Activated CD4-positive, alpha-beta T cell treated with anti-CD3 and anti-CD28 coated beads, Interleukin-2, amount 50 U/mL, for 48 hours (primary cell): Measurements from ENCODE around the gene HHLA2.

ENCODE experiments used
- DNase-seq, 2 experiments: peaks; one replicate each; pipeline ENCODE4 v3.0.0-alpha.2; 2020

Gene HHLA2

DNA sequence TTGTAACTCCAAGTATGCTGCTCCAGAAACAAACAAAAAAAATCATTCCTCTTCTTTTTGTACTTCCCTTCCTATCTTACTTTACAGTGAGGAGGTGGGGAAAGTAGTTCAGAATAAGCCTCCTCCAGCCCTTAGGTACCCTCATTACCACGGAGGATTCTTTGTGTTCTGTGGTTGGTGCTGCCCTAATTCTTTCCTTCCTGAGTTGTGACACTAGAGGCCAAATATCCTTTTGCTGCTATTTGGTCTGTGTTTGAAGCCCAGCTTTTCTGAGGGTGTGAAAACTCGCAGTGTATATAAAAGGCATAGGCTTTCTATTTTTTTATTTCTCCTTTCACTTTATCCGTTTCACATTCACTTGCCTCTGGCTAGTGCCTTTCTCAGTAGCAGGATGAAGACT lies 98.2 kb downstream of the HHLA2 start:
- DNase-seq = no peak

DNA sequence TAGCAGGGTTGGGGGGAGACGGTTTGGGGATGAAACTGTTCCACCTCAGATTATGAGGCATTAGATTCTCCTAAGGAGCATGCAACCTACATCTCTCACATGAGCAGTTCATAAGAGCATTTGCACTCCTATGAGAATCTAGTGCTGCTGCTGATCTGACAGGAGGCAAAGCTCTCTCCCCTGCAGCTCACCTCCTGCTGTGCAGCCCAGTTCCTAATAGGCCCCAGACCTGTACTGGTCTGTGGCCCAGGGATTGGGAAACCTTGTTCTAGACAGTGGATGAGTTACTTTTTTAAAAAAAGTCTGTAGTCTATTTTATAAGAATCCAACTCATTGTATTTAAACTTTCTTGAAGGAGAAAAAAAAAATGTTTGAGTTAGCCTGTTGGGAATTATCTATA lies 100.0 kb downstream of the HHLA2 start:
- no peak for DNase-seq

DNA sequence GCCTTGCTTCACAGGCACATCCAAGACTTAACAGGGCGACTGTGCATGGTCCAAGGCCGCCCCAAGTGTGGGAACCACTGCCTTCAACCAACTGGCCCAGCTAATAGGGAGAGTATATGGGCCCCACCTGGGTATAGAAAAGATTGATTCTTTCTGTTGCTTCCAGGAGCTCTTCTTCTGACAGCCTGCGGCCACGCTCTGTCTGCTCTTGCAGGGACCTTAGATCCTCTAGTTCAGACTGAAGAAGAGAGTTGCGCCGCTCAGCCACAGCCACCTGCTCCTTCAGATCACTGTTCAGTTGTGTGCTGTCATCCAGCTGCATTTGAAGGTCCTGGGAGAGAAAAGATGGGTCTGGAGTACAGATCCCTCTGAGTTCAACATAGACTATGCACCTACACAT lies 102.2 kb downstream of the HHLA2 start:
- no peak for DNase-seq

DNA sequence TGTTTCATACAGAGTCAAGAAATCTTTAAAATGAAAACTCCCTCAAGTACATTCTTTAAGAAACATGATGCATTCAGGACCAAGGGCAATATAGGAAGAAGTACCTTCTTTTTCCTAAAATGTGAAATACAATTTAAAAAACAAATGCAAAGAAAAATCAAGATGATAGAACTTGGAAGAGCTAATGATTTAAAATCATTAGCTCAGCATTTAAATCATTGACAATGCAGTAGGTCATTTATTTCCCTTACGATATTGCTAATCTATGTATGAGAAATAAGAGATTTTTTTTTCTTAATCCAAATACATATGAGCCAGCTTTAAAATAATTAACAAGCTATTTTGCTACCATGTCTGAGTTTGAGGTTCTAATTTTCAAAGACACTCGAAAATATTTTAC lies 105.5 kb downstream of the HHLA2 start:
- DNase-seq = no peak

DNA sequence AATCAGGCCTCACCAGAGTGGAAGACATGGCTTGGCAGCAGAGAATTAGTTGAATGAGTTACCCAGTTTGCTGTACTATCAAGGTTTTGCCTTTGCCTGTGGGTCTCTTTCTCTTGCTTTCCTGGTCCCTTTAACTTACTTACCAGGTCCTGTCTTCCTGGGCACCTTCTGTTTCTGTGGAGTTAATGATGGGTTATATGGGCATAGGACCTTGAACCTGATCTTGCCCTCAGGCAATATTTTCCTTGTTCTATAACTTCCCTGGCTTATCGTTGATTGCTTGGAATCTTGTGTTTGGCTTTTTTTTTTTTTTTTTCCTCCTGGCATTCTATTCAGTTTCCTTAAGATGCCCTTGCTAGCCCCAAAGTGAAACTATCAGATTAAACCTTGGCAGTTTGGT lies 106.8 kb downstream of the HHLA2 start:
- no peak for DNase-seq

DNA sequence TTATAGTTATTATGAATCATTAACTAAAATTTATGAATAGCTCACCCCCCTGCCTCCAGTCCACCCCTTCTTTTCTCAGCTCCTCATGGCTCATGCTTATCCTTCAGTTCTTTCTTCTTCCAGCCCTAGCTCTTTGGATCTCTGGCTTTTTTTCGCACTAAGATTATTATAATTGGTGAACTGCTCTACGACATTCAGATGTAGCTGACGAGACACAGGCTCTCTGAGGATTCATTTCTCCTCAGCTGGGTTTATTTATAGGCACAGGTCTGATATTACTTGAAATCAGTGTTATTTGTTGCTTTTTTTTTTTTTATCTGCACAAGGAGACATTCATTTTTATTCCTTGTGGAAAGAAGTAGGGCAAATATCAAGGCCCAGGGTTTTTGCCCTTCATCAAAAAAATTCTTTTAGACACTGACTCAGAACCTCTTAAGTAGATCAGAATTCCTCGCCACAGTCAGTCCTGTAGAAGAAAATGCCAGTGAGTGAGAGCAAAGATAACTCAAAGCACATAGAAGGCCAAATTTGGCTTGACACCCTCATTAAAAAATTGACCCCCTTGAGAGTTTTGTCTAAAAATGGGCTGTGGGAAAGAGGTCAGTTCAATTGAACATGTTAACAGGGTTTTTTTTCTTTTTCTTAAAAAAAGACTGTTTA lies 107.5 kb downstream of the HHLA2 start:
- no peak for DNase-seq

DNA sequence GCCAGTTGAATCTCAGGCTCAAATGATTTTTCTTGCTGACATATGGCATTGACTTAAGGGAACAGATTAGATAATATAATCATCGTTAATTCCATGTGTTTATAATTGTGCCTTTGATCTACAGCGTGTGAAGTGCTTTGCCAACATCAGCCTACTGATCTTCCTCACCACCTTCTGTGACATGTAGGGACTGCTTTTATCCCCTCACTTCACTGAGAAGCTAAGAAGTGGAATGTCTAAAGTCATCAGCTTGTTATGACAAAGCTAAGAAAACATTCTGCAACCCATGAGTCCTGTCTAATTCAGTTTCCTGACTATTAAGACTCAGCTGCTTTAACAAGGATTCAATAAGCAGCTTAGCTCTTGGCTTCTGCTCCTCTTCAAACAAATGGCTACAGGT lies 108.0 kb downstream of the HHLA2 start:
- DNase-seq = no peak

DNA sequence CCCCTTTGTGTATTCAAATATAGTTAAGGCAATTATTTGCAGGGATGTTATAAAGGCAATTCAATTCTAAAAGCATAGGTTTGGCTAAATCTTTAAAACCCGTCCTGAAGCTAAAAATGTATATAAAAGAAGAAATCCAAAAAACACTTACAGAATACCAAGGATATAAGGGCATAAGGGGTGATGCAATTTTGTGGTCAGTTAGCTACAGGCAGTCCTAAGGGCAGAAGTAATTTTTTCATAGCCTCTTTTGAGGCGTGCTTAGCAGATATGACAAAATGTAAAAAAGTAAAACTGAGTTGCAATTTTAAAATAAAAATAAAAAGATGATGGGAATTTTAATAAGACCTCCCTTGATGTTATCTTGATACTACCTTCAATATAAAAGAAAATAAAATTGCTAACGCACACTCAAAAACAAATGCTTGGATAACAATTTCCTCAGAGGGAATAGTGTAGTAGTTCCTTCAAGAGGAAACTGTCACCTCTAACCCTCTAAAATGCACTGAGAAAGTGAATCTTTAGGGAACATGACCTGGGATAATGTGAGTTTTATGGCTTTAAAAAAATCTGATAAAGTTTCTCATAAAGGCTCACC lies 109.8 kb downstream of the HHLA2 start:
- no peak for DNase-seq

DNA sequence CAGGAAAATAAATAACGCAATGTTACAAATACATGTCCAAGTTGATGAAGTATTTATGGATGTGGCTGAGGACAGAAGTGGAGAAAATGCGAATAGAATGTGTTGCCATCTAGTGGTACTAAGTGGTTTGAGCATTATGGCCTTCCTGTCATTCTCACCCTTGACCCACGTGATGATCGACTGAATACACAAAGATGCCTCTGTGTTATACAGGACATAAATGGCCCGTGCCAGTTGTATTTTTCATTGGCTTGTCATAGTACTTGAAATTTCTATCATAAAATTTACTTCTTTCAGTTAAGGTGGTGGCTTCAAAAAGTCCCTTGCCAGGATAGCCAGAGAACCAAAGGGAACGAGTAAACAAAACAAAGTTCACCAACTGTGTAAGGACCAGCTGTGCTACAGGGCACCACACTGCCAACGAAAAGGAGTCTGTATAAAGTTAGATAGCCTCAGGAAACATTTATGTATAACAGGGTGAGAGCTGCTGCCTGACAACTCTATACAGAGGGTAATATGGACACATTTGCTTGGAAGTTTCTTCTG lies 110.4 kb downstream of the HHLA2 start:
- peak in 1 of 2 experiments; percentile 15 for DNase-seq

DNA sequence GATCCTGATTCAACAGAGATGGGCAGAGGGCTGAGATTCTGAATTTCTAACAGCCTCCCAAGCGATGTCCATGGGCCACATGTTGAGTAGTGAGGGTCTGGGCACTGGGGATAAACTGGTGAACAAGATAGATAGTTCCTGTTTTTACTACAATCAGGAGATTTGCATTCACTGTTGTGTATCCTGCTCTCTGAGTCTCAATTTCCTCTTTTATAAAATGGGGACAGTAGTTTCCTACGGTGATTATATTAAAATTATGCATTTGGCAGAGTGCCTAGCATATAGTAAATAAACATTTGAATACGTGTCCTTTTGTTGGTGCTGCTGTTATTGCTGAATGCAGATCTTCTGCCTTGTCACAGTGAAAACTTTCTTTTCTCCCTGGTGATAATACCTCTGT lies 111.5 kb downstream of the HHLA2 start:
- no peak for DNase-seq

DNA sequence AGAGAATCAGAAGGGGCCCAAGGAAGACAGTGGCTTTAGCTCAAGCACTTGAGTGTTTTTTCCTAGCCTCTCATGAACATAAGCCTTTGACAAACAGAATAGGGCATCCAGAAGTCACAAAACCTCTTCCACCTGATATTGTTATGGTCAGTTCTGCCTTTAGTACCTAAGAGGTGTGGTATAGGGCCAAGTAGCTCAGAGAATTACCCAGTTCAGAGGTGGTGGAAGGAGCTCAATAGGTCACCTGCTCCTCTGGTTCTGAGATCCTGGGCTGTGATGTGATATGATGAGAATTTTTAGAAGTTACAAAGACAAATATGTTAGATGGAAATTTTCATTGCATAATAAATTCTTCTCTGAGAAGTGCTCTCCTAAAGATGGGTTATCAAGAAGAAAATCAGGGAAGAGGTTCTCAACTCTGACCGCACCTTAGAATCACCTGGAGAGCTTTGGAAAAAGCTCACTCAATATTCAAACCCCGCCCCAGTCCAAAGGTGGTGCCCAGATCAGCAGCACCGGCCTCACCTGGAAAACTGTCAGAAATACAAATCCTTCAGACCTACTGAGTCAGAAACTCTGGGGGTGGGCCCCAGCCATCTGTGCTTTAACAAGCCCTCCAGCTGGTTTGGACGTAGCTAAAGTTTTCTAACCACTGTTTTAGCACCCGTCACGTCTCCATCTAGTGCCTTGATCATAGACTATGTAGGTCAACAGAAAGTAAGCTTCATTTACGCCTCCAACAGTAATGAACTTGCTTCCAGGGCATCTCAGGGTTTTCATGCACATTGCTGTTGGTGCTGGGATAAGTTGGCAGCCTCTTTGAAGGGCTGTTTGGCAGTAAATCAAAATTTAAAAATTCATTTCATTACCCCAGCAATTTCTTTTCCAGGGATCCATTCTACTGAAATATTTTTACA lies 112.8 kb downstream of the HHLA2 start:
- no peak for DNase-seq

DNA sequence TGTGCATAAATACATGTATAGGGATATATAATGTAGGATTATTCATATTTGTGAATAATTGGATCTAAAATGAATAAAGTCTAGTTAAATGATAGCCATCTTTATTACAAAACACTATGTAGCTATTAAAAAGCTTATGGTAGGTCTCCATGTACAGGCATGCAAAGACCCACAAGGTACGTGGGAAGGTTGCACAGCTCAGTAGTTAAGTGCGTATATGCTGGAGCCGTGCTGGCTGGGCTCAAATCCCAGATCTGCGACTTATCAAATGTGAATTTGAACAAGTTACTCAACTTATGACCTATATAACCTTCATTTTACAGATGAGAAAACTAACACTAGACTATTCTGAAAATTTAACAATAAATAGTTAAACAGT lies 113.4 kb downstream of the HHLA2 start:
- DNase-seq = no peak

DNA sequence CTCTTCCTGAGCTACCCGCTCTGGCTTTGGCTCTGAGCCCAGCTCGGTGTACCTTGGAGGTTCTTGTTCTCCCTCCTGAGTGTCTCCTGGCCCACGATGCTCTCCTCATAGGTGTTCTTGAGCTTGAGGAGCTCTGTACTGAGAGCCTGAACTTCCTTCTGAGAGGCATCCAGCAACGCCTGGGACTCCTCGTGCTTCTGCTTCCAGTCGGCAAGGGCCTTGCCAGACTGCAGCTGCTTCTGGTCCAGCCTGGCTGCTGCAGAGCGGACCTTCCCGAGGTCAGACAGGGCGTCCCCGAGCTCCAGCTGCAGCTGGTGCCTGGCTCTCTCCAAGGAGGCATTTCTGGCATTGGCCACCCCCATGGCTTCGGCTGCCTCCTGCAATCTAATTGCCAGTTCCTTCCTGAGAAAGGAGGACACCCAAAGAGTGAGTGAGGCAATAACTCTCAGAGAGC lies 114.2 kb downstream of the HHLA2 start:
- DNase-seq = no peak

DNA sequence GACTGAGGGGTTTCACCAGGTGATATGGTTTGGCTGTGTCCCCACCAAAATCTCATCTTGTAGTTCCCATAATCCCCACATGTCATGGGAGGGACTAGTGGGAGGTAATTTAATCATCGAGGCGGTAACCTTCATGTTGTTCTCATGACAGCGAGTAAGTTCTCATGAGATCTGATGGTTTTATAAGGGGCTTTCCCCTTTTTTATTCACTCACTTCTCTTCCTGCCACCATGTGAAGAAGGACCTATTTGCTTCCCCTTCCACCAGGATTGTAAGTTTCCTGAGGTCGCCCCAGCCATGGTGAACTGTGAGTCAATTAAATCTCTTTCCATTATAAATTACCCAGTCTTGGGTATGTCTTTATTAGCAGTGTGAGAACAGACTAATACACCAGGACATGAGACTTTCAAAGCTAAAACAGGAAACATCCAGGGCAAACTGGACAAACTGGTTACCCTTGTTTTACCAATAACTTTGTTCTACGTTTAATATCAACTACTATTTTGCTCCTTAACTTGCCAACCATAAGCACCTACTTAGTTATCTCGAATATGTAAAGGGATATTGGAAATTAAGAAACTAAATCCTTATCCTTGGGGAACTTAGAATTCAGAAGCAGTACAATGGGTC lies 115.9 kb downstream of the HHLA2 start:
- no peak for DNase-seq

DNA sequence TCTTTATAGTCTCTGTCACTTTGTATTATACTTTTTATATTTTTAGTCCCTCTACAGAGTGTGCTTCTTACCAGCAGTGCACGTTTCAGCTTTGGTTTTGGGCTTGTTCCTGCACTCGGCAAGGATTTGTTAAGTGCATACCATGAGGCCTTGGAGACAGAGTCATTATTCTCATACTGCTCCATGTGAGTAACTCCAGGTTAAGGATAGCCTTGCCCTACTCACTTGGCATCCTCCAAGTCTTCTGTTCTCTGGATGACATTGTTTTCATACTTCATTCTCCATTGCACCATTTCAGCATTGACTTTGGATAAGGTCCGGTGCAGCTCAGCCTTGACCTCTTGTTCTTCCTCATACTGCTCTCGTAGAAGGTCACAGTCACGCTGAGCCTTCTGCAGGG lies 117.7 kb downstream of the HHLA2 start:
- no peak for DNase-seq

DNA sequence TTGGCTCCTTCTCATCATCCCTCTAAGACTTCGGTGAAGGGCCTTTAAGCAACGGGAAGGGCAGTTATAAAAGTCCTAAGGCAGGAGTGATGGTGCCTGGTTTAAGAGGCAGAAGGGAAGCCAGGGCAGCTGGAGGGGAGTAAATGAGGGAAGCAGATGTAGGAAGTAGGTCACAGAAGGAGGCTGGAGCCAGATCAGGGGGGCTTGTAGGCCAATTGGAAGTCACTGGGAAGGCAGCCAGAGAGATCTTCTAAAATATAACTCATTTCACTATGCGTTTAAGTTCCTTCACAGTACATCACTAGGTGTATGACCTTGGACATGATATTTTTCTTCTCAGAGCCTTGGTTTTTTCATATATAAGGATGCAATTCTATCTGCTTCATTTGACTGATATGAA lies 119.3 kb downstream of the HHLA2 start:
- no peak for DNase-seq

DNA sequence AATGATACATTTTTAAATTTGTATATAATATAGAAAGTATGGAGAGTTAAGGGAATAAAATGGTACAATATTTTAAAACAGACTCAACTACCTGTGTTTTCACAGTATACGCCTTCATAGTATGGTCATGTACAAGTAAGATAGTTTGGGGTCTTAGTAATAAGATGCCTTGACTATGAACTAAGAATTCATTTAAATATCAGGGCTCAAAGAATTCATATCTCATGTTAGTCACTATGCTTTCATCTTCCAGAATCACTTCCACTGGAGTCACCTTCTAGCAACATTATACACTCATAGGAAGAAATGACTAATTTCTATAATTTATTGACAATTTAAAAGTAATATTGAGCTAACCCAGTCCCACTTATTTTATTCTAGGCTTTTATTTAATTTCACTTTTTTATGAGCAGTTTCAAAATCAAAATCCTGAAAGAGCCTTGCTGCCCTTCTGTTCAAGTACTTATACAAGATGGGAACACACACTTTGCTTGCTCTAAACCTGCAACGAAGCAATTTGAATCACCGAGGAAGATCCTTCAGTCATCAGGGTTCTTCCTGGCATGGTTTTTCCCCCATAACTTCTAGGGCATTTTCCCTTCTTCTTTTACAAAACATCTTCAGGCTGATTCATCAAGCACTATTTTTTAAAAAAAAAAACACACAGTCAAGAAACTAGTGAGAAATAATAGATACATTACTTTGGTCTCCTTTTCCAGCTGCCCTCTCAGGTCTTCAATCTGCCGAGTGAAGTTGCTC lies 119.9 kb downstream of the HHLA2 start:
- DNase-seq = no peak

DNA sequence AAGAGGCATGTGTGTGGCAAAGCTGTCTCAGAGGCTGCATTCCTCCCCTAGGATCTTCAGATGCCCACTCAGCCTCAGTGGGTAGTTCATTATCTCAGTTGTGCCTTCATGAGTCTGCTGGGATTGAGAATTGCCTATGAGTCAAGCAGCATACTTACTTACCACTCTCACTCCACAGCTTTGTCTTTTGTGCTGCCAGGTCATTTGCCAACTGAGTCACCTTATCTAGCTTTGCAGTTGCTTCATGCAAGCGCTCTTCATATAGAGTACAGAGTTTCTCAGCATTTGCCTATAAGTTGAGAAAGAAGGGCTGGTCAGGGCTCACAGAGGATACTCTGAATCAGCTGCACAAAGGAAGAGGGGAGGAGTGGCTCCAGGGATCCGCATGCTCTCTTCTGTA lies 124.6 kb downstream of the HHLA2 start:
- DNase-seq = peak in 1 of 2 experiments; percentile 13
